HL-60 (cell line): ENCODE data around the gene CATSPERD.

ENCODE experiments used
- DNase-seq, 2 experiments: peaks; one replicate each; pipeline ENCODE4 v3.0.0-alpha.2; 2010 to 2020; ENCODE audit warnings: low read depth in 1 of 2, low spot score in 1 of 2
- H3K27ac ChIP-seq: fragments of 250-450 bp; sonication (Bioruptor Pico); replicated peaks from 2 replicates; pipeline ENCODE4 v1.5.1; 2020; ENCODE audit warnings: mild to moderate bottlenecking, moderate library complexity
- H3K27me3 ChIP-seq: fragments of 250-450 bp; sonication (Bioruptor Pico); 2 replicates; pipeline ENCODE4 v1.5.1; 2021; ENCODE audit warnings: mild to moderate bottlenecking, moderate library complexity; ENCODE audit not compliant: insufficient read depth, poor library complexity, severe bottlenecking
- H3K4me3 ChIP-seq: replicated peaks from 2 replicates; pipeline ENCODE4 v1.5.1; 2011; ENCODE audit warnings: mild to moderate bottlenecking, control low read depth, low read length; ENCODE audit not compliant: insufficient read depth
- GABPA ChIP-seq: IDR thresholded peaks from 2 replicates; pipeline ENCODE4 v1.6.1; 2012; ENCODE audit warnings: low read depth
- POLR2AphosphoS5 ChIP-seq: IDR thresholded peaks from 2 replicates; pipeline ENCODE4 v1.6.1; 2012; ENCODE audit warnings: low read depth
- SPI1 ChIP-seq: IDR thresholded peaks from 2 replicates; pipeline ENCODE4 v1.6.1; 2012; ENCODE audit warnings: low read depth, mild to moderate bottlenecking, borderline replicate concordance
- TF ChIP-seq, protein P1 (sequence below): IDR thresholded peaks from one replicate; pipeline ENCODE4 v1.5.1; 2011; ENCODE audit warnings: low read length, control low read depth, inconsistent platforms; ENCODE audit not compliant: insufficient read depth
- TF ChIP-seq, protein P2 (sequence below): IDR thresholded peaks from 2 replicates; pipeline ENCODE4 v1.6.1; 2012; ENCODE audit warnings: low read depth; ENCODE audit not compliant: insufficient replicate concordance

Gene CATSPERD

DNA sequence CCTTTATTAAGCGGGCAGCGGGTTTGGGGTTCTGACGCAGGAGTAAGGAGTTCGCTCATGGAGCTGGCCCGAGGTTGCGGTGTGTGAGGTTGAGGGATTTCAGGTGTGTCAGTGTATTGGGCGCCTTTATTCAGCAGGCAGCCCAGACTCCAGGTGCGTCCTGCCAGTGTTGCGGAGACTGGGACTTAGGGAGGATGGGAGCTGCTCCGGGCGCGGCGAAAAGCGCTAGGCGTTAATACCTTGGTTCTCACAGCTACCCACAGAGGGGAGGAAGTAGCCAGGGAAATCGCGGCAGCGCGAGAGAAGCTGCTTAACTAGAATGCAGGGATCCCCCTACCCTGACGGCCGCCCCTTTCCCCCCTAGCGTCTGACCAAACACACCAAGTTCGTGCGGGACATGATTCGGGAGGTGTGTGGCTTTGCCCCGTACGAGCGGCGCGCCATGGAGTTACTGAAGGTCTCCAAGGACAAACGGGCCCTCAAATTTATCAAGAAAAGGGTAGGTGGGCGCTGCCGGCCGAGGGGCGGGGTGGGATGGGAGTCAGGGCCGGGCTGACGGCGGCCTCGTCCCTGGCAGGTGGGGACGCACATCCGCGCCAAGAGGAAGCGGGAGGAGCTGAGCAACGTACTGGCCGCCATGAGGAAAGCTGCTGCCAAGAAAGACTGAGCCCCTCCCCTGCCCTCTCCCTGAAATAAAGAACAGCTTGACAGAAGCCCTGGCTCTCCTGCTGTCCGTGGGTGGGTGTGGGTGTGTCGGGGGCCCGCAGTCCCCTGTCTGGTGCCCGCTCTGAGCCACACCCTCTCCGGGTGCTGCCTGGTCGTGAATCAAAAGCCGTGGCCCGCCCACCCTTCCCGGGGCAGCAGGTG lies 29.2 kb upstream of the CATSPERD start:
- DNase-seq, result peak in 1 of 2 experiments; percentile 67
- TF ChIP-seq GABPA, result no peak
- no peak; the same call in 1 of the 2 replicates for TF ChIP-seq POLR2AphosphoS5
- no peak for TF ChIP-seq SPI1
- TF ChIP-seq, protein P1, sequence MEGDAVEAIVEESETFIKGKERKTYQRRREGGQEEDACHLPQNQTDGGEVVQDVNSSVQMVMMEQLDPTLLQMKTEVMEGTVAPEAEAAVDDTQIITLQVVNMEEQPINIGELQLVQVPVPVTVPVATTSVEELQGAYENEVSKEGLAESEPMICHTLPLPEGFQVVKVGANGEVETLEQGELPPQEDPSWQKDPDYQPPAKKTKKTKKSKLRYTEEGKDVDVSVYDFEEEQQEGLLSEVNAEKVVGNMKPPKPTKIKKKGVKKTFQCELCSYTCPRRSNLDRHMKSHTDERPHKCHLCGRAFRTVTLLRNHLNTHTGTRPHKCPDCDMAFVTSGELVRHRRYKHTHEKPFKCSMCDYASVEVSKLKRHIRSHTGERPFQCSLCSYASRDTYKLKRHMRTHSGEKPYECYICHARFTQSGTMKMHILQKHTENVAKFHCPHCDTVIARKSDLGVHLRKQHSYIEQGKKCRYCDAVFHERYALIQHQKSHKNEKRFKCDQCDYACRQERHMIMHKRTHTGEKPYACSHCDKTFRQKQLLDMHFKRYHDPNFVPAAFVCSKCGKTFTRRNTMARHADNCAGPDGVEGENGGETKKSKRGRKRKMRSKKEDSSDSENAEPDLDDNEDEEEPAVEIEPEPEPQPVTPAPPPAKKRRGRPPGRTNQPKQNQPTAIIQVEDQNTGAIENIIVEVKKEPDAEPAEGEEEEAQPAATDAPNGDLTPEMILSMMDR, result no peak
- TF ChIP-seq, protein P2, sequence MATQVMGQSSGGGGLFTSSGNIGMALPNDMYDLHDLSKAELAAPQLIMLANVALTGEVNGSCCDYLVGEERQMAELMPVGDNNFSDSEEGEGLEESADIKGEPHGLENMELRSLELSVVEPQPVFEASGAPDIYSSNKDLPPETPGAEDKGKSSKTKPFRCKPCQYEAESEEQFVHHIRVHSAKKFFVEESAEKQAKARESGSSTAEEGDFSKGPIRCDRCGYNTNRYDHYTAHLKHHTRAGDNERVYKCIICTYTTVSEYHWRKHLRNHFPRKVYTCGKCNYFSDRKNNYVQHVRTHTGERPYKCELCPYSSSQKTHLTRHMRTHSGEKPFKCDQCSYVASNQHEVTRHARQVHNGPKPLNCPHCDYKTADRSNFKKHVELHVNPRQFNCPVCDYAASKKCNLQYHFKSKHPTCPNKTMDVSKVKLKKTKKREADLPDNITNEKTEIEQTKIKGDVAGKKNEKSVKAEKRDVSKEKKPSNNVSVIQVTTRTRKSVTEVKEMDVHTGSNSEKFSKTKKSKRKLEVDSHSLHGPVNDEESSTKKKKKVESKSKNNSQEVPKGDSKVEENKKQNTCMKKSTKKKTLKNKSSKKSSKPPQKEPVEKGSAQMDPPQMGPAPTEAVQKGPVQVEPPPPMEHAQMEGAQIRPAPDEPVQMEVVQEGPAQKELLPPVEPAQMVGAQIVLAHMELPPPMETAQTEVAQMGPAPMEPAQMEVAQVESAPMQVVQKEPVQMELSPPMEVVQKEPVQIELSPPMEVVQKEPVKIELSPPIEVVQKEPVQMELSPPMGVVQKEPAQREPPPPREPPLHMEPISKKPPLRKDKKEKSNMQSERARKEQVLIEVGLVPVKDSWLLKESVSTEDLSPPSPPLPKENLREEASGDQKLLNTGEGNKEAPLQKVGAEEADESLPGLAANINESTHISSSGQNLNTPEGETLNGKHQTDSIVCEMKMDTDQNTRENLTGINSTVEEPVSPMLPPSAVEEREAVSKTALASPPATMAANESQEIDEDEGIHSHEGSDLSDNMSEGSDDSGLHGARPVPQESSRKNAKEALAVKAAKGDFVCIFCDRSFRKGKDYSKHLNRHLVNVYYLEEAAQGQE, result no peak
- peak overlapping the region; percentile 98 for H3K27ac ChIP-seq
- peak overlapping the region; percentile 80 for H3K4me3 ChIP-seq
- H3K27me3 ChIP-seq, result no peaks in the 10 kb centered on the region

DNA sequence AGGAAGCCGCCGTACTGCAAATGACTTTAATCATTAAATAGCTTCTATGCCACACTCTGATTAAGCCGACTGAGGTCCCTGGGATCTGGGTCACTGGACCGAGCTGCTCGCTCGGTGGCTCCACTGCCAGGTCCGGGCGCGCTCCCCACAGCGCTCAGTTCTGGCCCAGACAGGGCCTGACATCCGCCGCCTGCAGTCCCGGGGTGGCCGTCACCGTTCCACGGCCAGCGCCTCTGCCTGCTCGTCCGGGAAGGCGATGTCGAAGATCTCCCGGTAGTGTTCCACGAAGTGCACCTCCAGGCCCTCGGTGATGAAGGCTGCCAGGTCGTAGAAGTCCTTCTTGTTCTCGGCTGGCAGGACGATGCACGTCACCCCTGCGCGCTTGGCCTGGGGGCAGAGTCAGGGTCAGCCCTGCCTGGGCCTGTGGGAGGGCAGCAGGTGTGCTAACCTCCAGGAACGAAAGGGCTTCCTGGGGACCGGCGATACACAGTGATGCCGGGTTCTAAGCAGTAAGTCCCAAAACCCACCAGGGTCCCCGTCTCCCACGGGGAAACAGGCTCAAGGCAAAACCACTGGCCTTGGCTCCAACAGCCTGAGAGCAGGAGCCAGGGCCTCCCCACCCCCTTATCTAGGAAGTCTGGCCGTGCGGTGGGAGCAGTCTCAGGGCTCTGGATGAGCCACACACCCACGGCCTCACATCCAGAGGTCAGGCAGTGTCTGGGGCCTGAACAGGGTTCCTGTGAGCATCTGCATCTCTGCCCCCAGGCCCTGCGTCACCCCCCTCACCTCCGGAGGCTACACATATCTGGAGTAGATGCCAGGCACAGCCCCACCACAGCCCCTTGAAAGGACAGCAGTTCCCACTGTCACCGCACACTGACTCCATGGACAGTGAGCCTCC lies 28.4 kb upstream of the CATSPERD start:
- Histone ChIP-seq H3K27me3 (no peaks in the 10 kb centered on the region), H3K4me3 (peak overlapping the region; percentile 80), H3K27ac (peak overlapping the region; percentile 98)
- no peak for TF ChIP-seq GABPA
- peak; percentile 66 for TF ChIP-seq POLR2AphosphoS5
- no peak for DNase-seq

DNA sequence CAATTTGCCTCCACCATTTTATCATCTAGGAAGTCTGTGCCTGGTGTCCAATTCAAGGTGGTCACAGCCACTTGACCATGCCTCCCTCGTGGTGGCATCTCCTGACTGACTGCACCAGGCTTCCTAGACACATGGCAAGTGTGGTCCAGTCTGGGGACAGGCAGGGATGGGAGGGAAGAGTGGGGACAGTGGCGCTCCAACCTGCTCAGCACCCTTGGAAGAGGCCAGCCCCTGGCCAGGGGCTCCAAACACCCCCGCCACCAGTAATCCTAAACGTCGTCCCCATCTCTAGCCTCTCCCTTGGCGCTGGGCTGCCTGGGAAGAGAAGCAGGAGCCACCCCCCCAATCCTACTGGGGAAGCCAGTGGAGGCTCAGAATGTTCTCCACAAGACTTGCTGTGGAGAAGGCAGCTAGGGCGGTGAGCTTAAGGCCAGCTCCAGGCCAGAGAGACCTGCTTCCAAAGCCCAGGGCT lies 27.7 kb upstream of the CATSPERD start:
- no peak overlapping the region for H3K4me3 ChIP-seq
- no peaks in the 10 kb centered on the region for H3K27me3 ChIP-seq
- TF ChIP-seq, protein P1, result no peak
- peak; percentile 22; the same call in 1 of the 2 replicates for TF ChIP-seq POLR2AphosphoS5
- no peak for DNase-seq
- peak overlapping the region; percentile 10; the same call in 1 of the 2 replicates for H3K27ac ChIP-seq

DNA sequence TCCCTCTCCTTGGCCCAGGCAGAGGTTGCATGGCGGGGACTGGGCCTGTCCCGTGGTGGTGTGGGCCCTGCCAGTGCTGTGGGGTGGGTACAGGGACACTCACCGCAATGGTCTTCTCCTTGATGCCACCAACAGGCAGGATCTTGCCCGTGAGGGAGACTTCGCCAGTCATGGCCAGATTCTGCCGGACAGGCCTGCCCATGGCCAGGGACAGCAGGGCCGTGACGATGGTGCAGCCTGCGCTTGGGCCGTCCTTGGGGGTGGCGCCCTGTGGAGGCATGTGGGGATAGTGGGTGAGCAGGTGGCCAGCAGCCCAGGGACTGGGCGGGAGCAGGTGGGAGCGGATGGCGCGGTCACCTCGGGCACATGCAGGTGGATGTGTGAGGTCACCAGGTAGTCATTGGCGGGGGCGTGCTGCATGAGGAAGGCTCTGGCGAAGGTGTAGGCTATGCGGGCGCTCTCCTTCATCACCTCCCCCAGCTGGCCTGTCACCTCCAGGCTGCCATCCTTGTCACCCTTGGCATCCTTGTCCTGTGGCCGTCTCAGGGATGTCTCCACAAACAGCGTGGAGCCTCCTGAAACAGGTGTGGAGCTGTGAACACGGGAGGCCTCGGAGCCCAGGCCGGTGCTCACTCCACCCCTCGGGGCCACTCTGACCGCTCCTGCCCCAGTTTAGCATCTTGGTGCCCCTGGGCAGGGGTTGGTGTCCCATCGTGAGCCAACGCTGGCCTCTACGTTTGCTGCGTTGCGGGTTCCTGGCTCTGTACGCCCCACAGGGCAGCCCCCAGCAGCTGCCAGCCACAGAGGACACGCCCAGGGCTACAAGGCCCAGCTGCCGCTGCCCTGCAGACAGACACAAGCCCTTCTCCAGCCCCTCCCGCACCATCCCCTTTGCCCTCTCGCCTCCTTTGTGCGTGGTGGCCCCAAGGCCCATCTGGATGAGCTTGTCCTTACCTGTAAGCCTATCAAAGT lies 27.0 kb upstream of the CATSPERD start:
- TF ChIP-seq POLR2AphosphoS5, result peak; percentile 37
- TF ChIP-seq, protein P2, result no peak
- DNase-seq, result no peak
- Histone ChIP-seq H3K27ac (0 out of 2 replicates have a peak overlapping the region, but pooled peaks have one; percentile 6), H3K27me3 (no peaks in the 10 kb centered on the region), H3K4me3 (no peak overlapping the region)
